ENCODE data around the gene DCHS2.

DCHS2 gene

GRCh38 chr4:154208424-154208823 lies 283.2 kb downstream of the DCHS2 start:
- DNase-seq (ENCODE audit: low read depth) = no peak

- DNase-seq (ENCODE audit: low read depth) = no peak
Measured at GRCh38 chr4:154205471-154205870, 286.1 kb downstream of the DCHS2 start.

- DNase-seq (ENCODE audit: low read depth) = no peak
Measured at GRCh38 chr4:154194649-154195048, 296.9 kb downstream of the DCHS2 start.

- no peak for DNase-seq (ENCODE audit: low read depth)
Measured at GRCh38 chr4:154192585-154192984, 299.0 kb downstream of the DCHS2 start.

- no peak for DNase-seq (ENCODE audit: low read depth)
Measured at GRCh38 chr4:154189346-154189745, 302.3 kb downstream of the DCHS2 start.

- DNase-seq (ENCODE audit: low read depth) = no peak
Measured at GRCh38 chr4:154186888-154187287, 304.7 kb downstream of the DCHS2 start.

- no peak for DNase-seq (ENCODE audit: low read depth)
Measured at GRCh38 chr4:154186035-154186434, 305.6 kb downstream of the DCHS2 start.

- no peak for DNase-seq (ENCODE audit: low read depth)
Measured at GRCh38 chr4:154184238-154184637, 307.4 kb downstream of the DCHS2 start.

GRCh38 chr4:154183264-154183663 lies 308.3 kb downstream of the DCHS2 start:
- no peak for DNase-seq (ENCODE audit: low read depth)
